RWPE1 (cell line): ENCODE results near the gene ADGRL1.

Experiments used
- CTCF ChIA-PET: fragments of 350-600 bp; sonication (Branson Sonifier 250); formaldehyde crosslinking; extraction: SDS; loops from one replicate; lab custom pipeline; 2021; lab: Yijun Ruan, JAX
- POLR2A ChIA-PET: fragments of 400-600 bp; formaldehyde crosslinking; extraction: SDS; loops from one replicate; lab custom pipeline; 2020; ENCODE audit warnings: antibody characterized with exemption; ENCODE audit not compliant: low non-redundant PET; lab: Yijun Ruan, JAX
- DNase-seq: peaks from one replicate; pipeline ENCODE4 v3.0.0; 2012; ENCODE audit warnings: low spot score
- H3K27ac ChIP-seq: fragments of 450-650 bp; 2 replicates; pipeline ENCODE4 v1.5.1; 2017
- TF ChIP-seq, protein P1 (sequence below): fragments of 450-650 bp; conservative IDR thresholded peaks from 2 replicates; pipeline ENCODE4 v1.5.1; 2017; ENCODE audit warnings: low read depth, mild to moderate bottlenecking

Gene ADGRL1

DNA sequence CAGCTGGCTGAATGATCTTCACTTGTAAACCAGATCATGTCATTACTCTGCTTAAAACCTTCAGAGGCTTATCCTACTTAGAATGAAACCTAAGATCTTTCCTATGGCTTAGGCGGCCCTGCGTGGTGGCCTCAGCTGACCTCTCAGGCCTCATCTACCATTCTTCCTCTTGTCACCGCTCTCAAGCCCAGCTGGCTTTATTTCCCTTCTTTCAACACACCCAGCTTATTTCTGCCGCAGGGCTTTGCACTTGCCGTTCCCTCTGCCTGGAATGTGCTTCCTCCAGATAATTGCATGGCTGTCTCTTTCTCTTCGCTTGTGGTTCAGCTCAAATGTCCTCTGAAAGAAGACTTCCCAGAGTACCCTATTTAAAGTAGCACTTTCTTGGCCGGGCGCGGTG lies 66.0 kb downstream of the ADGRL1 start:
- no peak for DNase-seq
- POLR2A ChIA-PET, result no interaction called here

DNA sequence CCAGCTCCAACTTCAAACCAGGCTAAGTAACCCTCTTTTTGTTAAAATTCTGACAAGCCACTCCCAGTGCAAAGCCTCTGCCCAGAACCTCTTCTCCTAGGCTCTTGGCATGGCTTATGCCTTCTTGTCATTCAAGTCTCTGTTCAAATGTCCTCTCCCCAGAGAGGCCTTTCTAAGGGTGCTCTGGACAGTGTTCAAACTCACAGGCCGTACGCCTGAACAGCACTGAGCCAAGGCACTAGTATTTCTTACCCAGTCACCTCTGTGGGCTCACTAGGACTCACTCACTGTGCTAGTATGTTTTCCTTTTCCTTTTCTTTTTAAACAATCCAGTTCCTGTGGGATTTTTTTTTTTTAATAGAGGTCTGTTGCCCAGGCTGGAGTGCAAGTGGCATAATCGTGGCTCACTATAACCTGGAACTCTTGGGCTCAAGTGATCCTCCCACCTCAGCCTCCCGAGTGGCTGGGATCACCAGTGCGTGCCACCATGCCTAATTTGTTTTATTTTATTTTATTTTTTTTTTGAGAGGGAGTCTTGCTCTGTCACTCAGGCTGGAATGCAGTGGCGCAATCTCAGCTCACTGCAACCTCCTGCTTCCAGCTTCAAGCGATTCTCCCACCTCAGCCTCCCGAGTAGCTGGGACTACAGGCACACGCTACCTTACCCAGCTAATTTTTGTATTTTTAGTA lies 67.2 kb downstream of the ADGRL1 start:
- TF ChIP-seq, protein P1, sequence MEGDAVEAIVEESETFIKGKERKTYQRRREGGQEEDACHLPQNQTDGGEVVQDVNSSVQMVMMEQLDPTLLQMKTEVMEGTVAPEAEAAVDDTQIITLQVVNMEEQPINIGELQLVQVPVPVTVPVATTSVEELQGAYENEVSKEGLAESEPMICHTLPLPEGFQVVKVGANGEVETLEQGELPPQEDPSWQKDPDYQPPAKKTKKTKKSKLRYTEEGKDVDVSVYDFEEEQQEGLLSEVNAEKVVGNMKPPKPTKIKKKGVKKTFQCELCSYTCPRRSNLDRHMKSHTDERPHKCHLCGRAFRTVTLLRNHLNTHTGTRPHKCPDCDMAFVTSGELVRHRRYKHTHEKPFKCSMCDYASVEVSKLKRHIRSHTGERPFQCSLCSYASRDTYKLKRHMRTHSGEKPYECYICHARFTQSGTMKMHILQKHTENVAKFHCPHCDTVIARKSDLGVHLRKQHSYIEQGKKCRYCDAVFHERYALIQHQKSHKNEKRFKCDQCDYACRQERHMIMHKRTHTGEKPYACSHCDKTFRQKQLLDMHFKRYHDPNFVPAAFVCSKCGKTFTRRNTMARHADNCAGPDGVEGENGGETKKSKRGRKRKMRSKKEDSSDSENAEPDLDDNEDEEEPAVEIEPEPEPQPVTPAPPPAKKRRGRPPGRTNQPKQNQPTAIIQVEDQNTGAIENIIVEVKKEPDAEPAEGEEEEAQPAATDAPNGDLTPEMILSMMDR, result no peak
- H3K27ac ChIP-seq, result peak overlapping the region; percentile 96
- no peak for DNase-seq
- CTCF ChIA-PET, result interaction anchor here (1.6 kb wide), 1 partner anchor 210 kb away, joined by 7 read pairs; no protein-coding TSS in a partner anchor
- POLR2A ChIA-PET, result no interaction called here

More for the DNA sequence above, 66.0 kb downstream of the ADGRL1 start:
- TF ChIP-seq, protein P1, result no peak
- no peak overlapping the region for H3K27ac ChIP-seq
- CTCF ChIA-PET, result interaction anchor here (0.6 to 1.6 kb wide), 2 partner anchors 66 to 209 kb away, joined by 5 to 7 read pairs; no protein-coding TSS in a partner anchor

DNA sequence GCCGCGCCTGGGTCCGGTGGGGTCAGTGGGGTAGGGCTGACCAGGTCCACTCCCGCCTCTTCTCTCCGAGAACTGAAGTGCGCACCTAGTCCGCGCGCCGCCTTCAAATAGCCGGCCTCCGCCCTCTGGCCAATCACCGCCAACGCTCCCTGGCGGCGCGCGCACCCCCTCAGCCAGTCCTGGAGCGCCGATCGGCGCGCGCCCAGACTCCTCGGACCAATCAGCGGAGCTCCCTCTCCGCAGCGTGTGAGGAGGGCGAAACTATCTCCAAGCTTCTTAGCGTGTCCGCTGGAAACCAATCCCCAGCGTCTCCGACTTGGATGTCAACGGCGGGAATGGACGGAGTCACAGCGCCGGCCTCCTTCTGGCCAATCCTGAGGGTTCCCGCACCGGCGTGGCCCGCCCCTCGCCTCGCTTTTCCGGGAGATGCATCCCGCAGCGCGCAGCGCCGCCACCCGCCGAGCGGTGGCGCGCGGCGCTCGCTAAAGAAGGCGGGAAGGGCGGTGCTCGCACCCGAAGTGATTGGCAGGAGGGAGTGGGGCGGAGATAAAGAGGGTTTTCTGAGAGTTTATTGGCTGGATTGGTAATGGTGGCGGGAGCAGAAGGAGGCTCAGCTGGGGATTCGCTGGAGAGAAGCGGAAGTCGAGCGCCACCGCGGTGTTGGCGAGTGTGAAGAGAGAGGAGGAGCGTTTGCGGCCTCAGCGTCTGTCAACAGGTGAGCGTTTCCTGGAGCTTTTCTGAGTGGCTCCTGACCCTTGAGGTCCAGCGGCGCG lies 69.3 kb downstream of the ADGRL1 start, which contains the start of gene ASF1B:
ASF1B (minus strand) TSS at position 81 of the 773 bp plus-strand sequence. CDS start 133 bp downstream, outside the sequence.
- TF ChIP-seq, protein P1, result peak; percentile 99
- H3K27ac ChIP-seq, result peak within 1 kb of the TSS; percentile 96
- ChIA-PET CTCF (interaction anchor here (0.6 to 1.8 kb wide), 19 partner anchors 8 to 1393 kb away, joined by 3 to 10 read pairs (median 3); partner anchors contain the start of genes ADGRE5 and MISP3), POLR2A (no interaction called here)
- peak; percentile 99 for DNase-seq

DNA sequence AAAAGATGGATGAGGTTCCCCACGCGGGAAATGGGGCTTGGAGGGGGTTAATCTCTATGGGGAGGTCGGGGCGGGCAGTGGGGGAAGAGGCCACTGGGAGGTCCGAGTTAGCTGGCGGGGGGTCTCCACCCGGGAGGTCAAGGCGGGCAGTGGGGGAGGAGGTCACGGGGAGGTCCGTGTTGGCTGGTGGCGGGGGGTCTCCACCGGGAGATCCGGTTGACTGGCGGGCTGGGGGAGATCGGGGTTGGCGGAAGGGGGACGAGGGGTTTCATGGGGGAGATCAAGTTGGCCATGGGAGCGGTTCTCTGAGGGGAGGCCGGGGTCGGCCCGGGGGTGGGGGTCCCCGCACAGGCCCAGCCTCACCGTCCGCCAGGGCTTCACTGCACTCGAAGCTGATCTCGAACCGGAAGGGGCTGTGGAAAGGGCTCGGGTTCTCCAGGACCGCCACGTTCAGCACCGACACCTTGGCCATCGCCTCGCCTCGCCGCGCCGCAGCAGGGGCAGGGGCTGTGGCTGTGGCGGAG lies 69.9 kb downstream of the ADGRL1 start:
- H3K27ac ChIP-seq, result peak overlapping the region; percentile 96
- POLR2A ChIA-PET, result interaction anchor here (0.6 kb wide), 1 partner anchor 204 kb away, joined by 6 read pairs; no protein-coding TSS in a partner anchor

DNA sequence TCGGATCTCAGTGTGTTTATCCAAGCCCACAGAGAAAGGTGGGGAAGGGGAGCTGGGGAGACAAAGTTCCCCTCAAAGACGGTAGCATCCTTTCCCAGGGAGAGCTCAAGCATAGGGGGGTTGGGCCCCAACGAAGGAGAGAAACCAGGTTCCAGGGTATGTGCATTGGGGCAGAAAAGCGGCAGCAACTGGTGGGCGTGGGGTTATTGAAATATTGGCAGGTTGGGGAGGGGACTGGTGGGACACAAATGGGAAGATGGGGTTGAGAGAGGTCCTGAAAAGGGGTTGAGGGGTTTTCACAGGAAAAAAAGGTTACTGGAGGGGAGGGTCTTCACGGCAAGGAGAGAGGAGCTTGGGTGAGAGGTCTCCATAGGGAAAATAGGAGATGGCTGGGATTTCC lies 70.6 kb downstream of the ADGRL1 start:
- no peak for DNase-seq
- ChIA-PET POLR2A (interaction anchor here (0.6 kb wide), 1 partner anchor 205 kb away, joined by 6 read pairs; no protein-coding TSS in a partner anchor), CTCF (interaction anchor here (0.7 kb wide), 1 partner anchor 185 kb away, joined by 4 read pairs; no protein-coding TSS in a partner anchor)
- H3K27ac ChIP-seq, result peak overlapping the region; percentile 96
- TF ChIP-seq, protein P1, result no peak

More for the DNA sequence above, 69.9 kb downstream of the ADGRL1 start:
- CTCF ChIA-PET, result interaction anchor here (0.6 to 1.8 kb wide), 7 partner anchors 44 to 829 kb away, joined by 3 to 10 read pairs (median 5); partner anchors contain the start of genes ADGRE5 and MISP3
- TF ChIP-seq, protein P1, result no peak
- no peak for DNase-seq
